ENCODE data around the gene ETNPPL.

DNA sequence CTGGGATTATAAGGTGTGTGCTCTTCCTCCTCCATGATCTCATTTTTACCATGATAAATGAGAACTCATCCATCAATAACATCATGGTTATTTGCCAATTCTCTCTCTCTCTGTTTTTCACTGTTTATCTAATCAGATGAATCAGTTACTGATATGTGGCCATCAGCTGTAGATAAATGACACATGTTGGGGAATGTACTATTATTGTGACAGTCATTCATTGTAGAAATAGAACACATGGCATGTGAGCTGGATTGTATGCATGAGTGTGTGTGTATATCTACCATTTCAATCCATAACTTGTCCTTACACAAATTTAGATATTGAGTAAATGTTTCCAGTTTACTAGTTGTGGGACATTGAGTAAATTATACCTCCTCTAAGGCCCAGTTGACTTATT is 59.5 kb downstream of the ETNPPL start:
- TF ChIP-seq, protein P1, sequence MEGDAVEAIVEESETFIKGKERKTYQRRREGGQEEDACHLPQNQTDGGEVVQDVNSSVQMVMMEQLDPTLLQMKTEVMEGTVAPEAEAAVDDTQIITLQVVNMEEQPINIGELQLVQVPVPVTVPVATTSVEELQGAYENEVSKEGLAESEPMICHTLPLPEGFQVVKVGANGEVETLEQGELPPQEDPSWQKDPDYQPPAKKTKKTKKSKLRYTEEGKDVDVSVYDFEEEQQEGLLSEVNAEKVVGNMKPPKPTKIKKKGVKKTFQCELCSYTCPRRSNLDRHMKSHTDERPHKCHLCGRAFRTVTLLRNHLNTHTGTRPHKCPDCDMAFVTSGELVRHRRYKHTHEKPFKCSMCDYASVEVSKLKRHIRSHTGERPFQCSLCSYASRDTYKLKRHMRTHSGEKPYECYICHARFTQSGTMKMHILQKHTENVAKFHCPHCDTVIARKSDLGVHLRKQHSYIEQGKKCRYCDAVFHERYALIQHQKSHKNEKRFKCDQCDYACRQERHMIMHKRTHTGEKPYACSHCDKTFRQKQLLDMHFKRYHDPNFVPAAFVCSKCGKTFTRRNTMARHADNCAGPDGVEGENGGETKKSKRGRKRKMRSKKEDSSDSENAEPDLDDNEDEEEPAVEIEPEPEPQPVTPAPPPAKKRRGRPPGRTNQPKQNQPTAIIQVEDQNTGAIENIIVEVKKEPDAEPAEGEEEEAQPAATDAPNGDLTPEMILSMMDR (IDR thresholded peaks at IDR 0.05): no peak
- no peak for TF ChIP-seq POLR2A (IDR thresholded peaks at IDR 0.05)

Data from Peyer's patch (tissue), 4 donors.